ENCODE measurements around the gene OTOGL.

- TF ChIP-seq CTCF (IDR thresholded peaks at IDR 0.05; ENCODE audit: low read depth, low read length) (no peak), POLR2A (IDR thresholded peaks at IDR 0.05; ENCODE audit: extremely low read depth, insufficient read length) (no peak), MYC (IDR thresholded peaks at IDR 0.05; ENCODE audit: low read depth, low read length) (no peak), MAX (IDR thresholded peaks at IDR 0.05; ENCODE audit: low read depth, low read length) (no peak)
Measured at GRCh38 chr12:80299976-80300375, 200.6 kb downstream of the OTOGL start.
